Heart left ventricle (tissue), 16 donors: ENCODE results near the gene CAMTA1. TPM values are rescaled to one million over a fixed set of nuclear protein-coding genes. Genes with fewer than 3 reads are reported as not detected.

ENCODE experiments used
- ATAC-seq, 4 donors: fragments of 200-7000 bp; cut with Tn5 transposase; one replicate each; pipeline ENCODE4 v1.9.1; 2020 to 2022; ENCODE audit warnings: moderate library complexity in 4 of 4, mild to moderate bottlenecking in 3 of 4, moderate number of reproducible peaks in 1 of 4
- DNase-seq, 5 donors: peaks; one replicate each; pipeline ENCODE4 v3.0.0-alpha.2; 2020
- H3K27ac ChIP-seq, 12 donors: fragments of 200-600 bp; sonication (generic) in 4 of 12; one replicate each; pipeline versions ENCODE4 v1.5.0 to v1.8.0; 2016 to 2022; ENCODE audit warnings: mild to moderate bottlenecking in 2 of 12
- H3K27me3 ChIP-seq, 9 donors: fragments of 200-600 bp; sonication (generic) in 2 of 9; one replicate each; pipeline versions ENCODE4 v1.5.1 to v1.8.0; 2016 to 2022; ENCODE audit warnings: mild to moderate bottlenecking in 3 of 9
- H3K36me3 ChIP-seq, 9 donors: fragments of 200-600 bp; sonication (generic) in 2 of 9; one replicate each; pipeline versions ENCODE4 v1.5.0 to v1.8.0; 2018 to 2022; ENCODE audit warnings: mild to moderate bottlenecking in 2 of 9
- H3K4me1 ChIP-seq, 12 donors: fragments of 200-600 bp; sonication (generic) in 4 of 12; one replicate each; pipeline versions ENCODE4 v1.5.0 to v1.8.0; 2016 to 2022; ENCODE audit warnings: mild to moderate bottlenecking in 3 of 12
- H3K4me3 ChIP-seq, 12 donors: fragments of 200-600 bp; sonication (generic) in 4 of 12; one replicate each; pipeline versions ENCODE4 v1.5.0 to v1.8.0; 2017 to 2022; ENCODE audit warnings: mild to moderate bottlenecking in 9 of 12, moderate library complexity in 4 of 12
- H3K9me3 ChIP-seq, 12 donors: fragments of 200-600 bp; sonication (generic) in 4 of 12; one replicate each; pipeline versions ENCODE4 v1.5.0 to v1.8.0; 2016 to 2022; ENCODE audit warnings: mild to moderate bottlenecking in 1 of 12
- POLR2A ChIP-seq, 2 donors: fragments of 450-650 bp; IDR thresholded peaks; one replicate each; pipeline ENCODE4 v1.6.1; 2017; ENCODE audit warnings: antibody characterized with exemption in 2 of 2, mild to moderate bottlenecking in 2 of 2, moderate library complexity in 2 of 2
- WGBS, 4 donors: extraction: QIAGEN DNeasy Blood & Tissue Kit in 2 of 4; methylation state at CpG; one replicate each; pipeline versions ENCODE4 v1.1.5 to v1.1.7; 2013 to 2018; 5-methylcytosine and 5-hydroxymethylcytosine counted together
- intact Hi-C, 10 donors: fragments of 100-400 bp; cut with DNase I; formaldehyde crosslinking; loops; one replicate each; pipeline versions ENCODE4 v1.11.1 to v1.14.2; 2022
- polyA plus RNA-seq, 2 donors: library from polyadenylated mRNA; stranded (reverse); fragments of 200-250 nt; gene quantifications; one replicate each; pipeline ENCODE4 v1.2.3, GENCODE V29; 2013
- total RNA-seq, 9 donors: library from RNA; depleted of rRNA in 2 of 9; stranded (reverse); fragments of >200 nt in 2 of 9; fragmentation: NEBNext Ultra II Directional in 3 of 9; extraction: Animal tissue kit (Norgen Biotek cat#: 25700) in 3 of 9; gene quantifications; one replicate each; pipeline versions ENCODE4 v1.1.0 to v1.2.4, GENCODE V29; 2016 to 2023
- TF ChIP-seq, protein P1 (sequence below), 12 donors: fragments of 200-600 bp; sonication (generic) in 4 of 12; IDR thresholded peaks; one replicate each; pipeline versions ENCODE4 v1.5.0 to v1.8.0; 2018 to 2022; ENCODE audit warnings: antibody characterized with exemption in 12 of 12, mild to moderate bottlenecking in 5 of 12
- donor health status: ischemic (EF 13 %, LVEDD 7.1; RV severe dilation, severe dysfunction).
- donor health status: healthy with polysubstance abuse.
- donor health status: DM: no; HTN: yes; CAD: no.
- donor health status: DM: no; HTN: no; CAD: no.
- donor health status: ischemic (EF 25% LVEDD 6.9; RV normal size, moderate dysfunction).
- donor health status: ischemic (EF 25% LVEDD 5.7; RV mildly dilated, moderate dysfunction).
- donor health status: healthy.
- donor health status: DM: yes; HTN: yes; CAD: no.
- donor health status: ischemic (EF 35%, LVEDD 5.7; RV mildly dilated, moderate dysfunction).
- donor health status: nonischemic (EF 11% LVEDD 7.7; RV severe dilation, severe dysfunction).
- donor health status: DM: yes; HTN: yes; CAD: no.
- donor health status: PGD.
- donor health status: ischemic (EF 29% LVEDD 5.4; RV normal size, mild dysfunction).
- donor health status: nonischemic (EF 23%, LVEDD 6.1; RV moderate dilation, normal function).

The CAMTA1 gene
- total and polyA plus RNA-seq, 11 donors: 114 to 303 (median 137) TPM

DNA sequence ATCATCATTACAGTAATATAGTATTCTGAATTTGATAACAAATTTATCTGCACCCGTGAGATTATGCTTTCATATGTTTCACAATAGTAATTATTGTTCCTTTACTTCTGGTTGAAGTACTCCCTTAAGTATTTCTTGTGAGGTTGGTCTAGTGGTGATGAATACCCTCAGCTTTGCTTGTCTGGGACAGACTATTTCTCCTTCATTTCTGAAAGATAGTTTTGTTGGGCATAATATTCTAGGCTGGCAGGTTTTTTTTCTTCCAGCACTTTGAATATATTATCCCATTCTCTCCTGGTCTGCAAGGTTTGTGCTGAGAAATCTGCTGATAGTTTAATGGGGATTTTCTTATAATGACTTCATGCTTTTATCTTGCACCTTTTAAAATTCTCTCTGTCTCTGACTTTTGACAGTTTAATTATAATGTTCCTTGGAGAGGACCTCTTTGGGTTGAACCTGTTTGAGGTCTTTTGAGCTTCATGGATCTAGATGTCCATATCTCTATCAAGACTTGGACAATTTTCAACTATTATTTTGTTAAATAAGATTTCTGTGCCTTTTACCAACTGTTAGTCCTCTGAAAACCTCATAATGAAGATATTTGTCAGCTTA lies 614.4 kb downstream of the CAMTA1 start:
- DNase-seq (no peak), ATAC-seq (no peak)
- intact Hi-C loops: no loop called here
- Histone ChIP-seq H3K9me3 (peaks cover 0 to 46% (median 13%) of the 10 kb centered on the region in 12 donors), H3K27ac (no peak overlapping the region), H3K27me3 (no peaks in the 10 kb centered on the region), H3K36me3 (no peaks in the 10 kb centered on the region), H3K4me3 (no peak overlapping the region), H3K4me1 (no peaks in the 10 kb centered on the region)
- WGBS, 4 donors: 77 to 90% (median 84%) methylated on average over 1 of the region's 1 CpG
- TF ChIP-seq, protein P1, sequence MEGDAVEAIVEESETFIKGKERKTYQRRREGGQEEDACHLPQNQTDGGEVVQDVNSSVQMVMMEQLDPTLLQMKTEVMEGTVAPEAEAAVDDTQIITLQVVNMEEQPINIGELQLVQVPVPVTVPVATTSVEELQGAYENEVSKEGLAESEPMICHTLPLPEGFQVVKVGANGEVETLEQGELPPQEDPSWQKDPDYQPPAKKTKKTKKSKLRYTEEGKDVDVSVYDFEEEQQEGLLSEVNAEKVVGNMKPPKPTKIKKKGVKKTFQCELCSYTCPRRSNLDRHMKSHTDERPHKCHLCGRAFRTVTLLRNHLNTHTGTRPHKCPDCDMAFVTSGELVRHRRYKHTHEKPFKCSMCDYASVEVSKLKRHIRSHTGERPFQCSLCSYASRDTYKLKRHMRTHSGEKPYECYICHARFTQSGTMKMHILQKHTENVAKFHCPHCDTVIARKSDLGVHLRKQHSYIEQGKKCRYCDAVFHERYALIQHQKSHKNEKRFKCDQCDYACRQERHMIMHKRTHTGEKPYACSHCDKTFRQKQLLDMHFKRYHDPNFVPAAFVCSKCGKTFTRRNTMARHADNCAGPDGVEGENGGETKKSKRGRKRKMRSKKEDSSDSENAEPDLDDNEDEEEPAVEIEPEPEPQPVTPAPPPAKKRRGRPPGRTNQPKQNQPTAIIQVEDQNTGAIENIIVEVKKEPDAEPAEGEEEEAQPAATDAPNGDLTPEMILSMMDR (IDR thresholded peaks at IDR 0.05): no peak
- TF ChIP-seq POLR2A (IDR thresholded peaks at IDR 0.05): no peak

GRCh38 chr1:7400566-7400965 lies 615.3 kb downstream of the CAMTA1 start:
- 92 to 100% (median 94%) methylated on average over 1 of the region's 1 CpG for WGBS, 4 donors
- TF ChIP-seq, protein P1 (IDR thresholded peaks at IDR 0.05): no peak
- no peak for TF ChIP-seq POLR2A (IDR thresholded peaks at IDR 0.05)
- no peaks in the 10 kb centered on the region for H3K36me3 ChIP-seq
- no peak overlapping the region for H3K27ac ChIP-seq
- H3K4me1 ChIP-seq: no peaks in the 10 kb centered on the region
- no peak for DNase-seq
- no peak overlapping the region for H3K4me3 ChIP-seq
- ATAC-seq: no peak
- peaks cover 0 to 38% (median 8%) of the 10 kb centered on the region in 12 donors for H3K9me3 ChIP-seq
- intact Hi-C loops: no loop called here
- no peaks in the 10 kb centered on the region for H3K27me3 ChIP-seq

DNA sequence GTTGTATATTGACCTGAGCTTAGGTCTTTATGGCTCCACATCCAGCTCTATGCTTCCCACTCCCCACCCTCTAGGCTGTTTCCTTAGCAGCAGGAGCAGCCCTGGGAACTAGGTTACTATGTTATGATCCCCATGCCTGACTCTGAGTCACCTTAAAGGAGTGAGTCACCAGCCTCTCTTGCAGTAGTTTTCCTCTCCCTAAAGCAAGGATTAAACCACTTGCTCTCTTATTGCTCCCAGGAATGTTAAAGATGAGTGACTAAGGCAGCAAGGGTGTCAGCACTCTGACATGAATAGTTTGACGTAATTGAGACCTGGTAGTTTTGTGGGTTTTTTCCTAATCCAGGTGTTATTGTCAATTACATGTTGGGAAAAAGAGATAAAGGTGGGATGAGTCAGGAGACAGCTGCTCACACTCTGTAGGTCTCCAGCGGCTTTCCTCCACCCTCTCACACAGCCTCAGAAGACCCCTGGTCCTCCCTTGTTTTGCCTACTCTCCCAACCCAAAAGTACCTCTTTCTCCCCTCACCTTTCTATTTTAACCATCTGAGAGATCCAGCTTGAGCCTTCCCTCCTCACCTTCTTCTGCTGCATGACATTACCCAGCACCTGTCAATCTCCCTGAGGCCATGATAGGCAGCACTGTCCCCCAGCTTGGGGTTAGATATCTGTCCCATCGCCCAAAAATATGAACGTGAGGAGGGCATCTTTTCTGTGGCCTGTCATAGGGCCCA lies 616.7 kb downstream of the CAMTA1 start:
- intact Hi-C loops: no loop called here
- no peak for TF ChIP-seq POLR2A (IDR thresholded peaks at IDR 0.05)
- TF ChIP-seq, protein P1 (IDR thresholded peaks at IDR 0.05): no peak
- peaks cover 0 to 24% (median 6%) of the 10 kb centered on the region in 12 donors for H3K9me3 ChIP-seq
- DNase-seq (no peak), ATAC-seq (peak in 3 of 4 donors; percentile 16 to 90 (median 49))
- H3K4me3 ChIP-seq: no peak overlapping the region
- H3K27me3 ChIP-seq: no peaks in the 10 kb centered on the region
- H3K36me3 ChIP-seq: no peaks in the 10 kb centered on the region
- H3K4me1 ChIP-seq: no peaks in the 10 kb centered on the region
- WGBS, 4 donors: 86 to 88% (median 87%) methylated on average over 4 of the region's 4 CpGs
- no peak overlapping the region for H3K27ac ChIP-seq

GRCh38 chr1:7402548-7402850 lies 617.2 kb downstream of the CAMTA1 start:
- intact Hi-C loops: no loop called here
- H3K4me3 ChIP-seq: no peak overlapping the region
- no peaks in the 10 kb centered on the region for H3K4me1 ChIP-seq
- H3K9me3 ChIP-seq: peaks cover 0 to 24% (median 6%) of the 10 kb centered on the region in 12 donors
- no peak for DNase-seq
- no peaks in the 10 kb centered on the region for H3K36me3 ChIP-seq
- ATAC-seq: no peak
- WGBS, 4 donors: 85 to 92% (median 89%) methylated on average over 2 of the region's 2 CpGs
- H3K27me3 ChIP-seq: no peaks in the 10 kb centered on the region
- H3K27ac ChIP-seq: no peak overlapping the region
- TF ChIP-seq POLR2A (IDR thresholded peaks at IDR 0.05): no peak
- TF ChIP-seq, protein P1 (IDR thresholded peaks at IDR 0.05): no peak
